ENCODE data around the gene DNAI2. TPM values are rescaled to one million over a fixed set of nuclear protein-coding genes. Genes with fewer than 3 reads are reported as not detected.

DNAI2 gene
- total RNA-seq, 1 donor from 2014 or later = not detected

DNA sequence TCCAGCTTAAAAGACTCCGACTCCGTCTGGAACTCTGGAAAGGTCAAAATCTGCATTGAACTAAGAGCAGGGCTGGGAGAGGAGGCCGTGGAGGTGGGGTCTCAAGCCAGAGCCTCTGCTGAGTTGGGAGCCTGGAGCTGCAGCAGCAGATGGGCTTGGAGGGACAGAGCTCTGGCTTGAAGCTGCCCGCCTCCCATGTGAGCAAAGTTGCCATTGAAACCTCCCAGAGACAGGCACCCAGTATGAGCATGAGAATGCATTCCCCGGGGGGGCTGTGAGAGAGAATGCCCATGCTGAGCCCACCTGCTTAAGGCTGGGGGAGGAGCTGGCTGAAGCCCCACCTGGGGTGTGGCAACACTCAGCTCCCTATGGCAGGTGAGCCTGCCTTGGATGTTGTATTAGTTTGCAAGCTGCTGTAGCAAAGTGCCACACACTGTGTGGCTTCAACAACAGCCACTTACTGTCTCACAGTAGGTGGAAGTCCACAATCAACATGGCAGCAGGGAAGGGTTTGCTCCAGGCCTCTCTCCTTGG lies 61.6 kb downstream of the DNAI2 start:
- peaks cover 8% of the 10 kb centered on the region for H3K27me3 ChIP-seq

DNA sequence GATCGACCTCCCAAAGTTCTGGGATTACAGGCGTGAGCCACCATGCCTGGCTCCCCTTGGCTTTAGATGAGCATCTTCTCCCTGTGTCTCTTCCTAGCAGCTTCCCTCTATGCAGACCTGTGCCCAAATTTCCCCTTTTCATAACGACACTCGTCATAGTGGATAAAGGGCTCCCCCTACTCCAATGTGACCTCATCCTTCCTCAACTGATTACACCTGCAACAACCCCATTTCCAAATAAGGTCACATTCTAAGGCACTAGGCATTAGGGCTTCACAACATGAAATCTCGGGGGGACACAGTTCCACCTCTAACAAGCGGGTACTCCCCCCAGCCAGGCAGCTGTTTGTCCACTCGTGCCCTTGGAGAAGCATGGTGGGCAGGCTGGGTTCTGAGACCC lies 62.3 kb downstream of the DNAI2 start:
- ATAC-seq = no peak
- Histone ChIP-seq H3K27me3 (peaks cover 8% of the 10 kb centered on the region), H3K36me3 (no peaks in the 10 kb centered on the region), H3K4me1 (no peaks in the 10 kb centered on the region), H3K9me3 (no peaks in the 10 kb centered on the region), H3K4me3 (no peak overlapping the region), H3K27ac (no peak overlapping the region)
- intact Hi-C loops (cut with DNase I) = no loop called here
- TF ChIP-seq, protein P1, sequence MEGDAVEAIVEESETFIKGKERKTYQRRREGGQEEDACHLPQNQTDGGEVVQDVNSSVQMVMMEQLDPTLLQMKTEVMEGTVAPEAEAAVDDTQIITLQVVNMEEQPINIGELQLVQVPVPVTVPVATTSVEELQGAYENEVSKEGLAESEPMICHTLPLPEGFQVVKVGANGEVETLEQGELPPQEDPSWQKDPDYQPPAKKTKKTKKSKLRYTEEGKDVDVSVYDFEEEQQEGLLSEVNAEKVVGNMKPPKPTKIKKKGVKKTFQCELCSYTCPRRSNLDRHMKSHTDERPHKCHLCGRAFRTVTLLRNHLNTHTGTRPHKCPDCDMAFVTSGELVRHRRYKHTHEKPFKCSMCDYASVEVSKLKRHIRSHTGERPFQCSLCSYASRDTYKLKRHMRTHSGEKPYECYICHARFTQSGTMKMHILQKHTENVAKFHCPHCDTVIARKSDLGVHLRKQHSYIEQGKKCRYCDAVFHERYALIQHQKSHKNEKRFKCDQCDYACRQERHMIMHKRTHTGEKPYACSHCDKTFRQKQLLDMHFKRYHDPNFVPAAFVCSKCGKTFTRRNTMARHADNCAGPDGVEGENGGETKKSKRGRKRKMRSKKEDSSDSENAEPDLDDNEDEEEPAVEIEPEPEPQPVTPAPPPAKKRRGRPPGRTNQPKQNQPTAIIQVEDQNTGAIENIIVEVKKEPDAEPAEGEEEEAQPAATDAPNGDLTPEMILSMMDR (IDR thresholded peaks at IDR 0.05) = no peak
- no peak for DNase-seq

More for the DNA sequence above, 61.6 kb downstream of the DNAI2 start:
- Histone ChIP-seq H3K4me3 (no peak overlapping the region), H3K4me1 (no peaks in the 10 kb centered on the region), H3K9me3 (no peaks in the 10 kb centered on the region), H3K27ac (no peak overlapping the region), H3K36me3 (no peaks in the 10 kb centered on the region)
- intact Hi-C loops (cut with DNase I) = no loop called here
- DNase-seq (no peak), ATAC-seq (no peak)
- TF ChIP-seq, protein P1 (IDR thresholded peaks at IDR 0.05) = no peak

DNA sequence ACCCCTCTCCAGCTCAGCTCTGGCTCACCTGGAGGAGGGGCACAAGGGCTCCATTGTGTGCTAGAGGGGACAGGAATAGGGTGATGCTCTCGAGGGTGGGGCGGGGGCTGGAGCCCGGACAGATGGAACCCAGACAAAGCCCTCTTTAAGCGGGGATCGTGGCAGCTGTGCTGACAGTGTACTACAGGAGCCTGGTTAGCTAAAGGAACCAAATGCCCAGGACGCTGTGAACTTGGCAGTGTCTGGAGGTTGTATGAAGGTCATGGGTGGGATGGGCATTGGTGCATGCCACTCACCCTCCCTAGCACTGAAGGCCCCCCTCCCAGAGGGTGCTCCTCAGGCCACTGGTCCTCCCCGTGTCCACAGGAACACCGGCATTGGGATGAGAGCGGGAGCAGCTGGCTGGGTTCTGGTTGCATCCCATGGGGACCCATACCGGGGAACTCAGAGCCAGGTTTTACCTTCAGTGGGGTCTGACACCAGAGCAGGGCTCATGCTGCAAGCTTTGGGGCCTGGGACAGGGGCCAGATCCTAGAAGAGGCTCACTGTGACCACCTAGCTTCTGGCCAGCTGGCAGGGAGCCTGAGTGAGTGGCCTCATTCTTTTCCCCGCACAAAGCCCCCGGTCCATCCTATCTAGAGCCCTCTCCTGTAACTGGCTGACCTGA lies 63.9 kb downstream of the DNAI2 start:
- Histone ChIP-seq H3K4me3 (no peak overlapping the region), H3K9me3 (no peaks in the 10 kb centered on the region), H3K36me3 (no peaks in the 10 kb centered on the region), H3K27ac (no peak overlapping the region), H3K4me1 (no peaks in the 10 kb centered on the region), H3K27me3 (peaks cover 9% of the 10 kb centered on the region)
- DNase-seq (no peak), ATAC-seq (no peak)
- TF ChIP-seq, protein P1 (IDR thresholded peaks at IDR 0.05) = no peak
- intact Hi-C loops (cut with DNase I) = no loop called here

DNA sequence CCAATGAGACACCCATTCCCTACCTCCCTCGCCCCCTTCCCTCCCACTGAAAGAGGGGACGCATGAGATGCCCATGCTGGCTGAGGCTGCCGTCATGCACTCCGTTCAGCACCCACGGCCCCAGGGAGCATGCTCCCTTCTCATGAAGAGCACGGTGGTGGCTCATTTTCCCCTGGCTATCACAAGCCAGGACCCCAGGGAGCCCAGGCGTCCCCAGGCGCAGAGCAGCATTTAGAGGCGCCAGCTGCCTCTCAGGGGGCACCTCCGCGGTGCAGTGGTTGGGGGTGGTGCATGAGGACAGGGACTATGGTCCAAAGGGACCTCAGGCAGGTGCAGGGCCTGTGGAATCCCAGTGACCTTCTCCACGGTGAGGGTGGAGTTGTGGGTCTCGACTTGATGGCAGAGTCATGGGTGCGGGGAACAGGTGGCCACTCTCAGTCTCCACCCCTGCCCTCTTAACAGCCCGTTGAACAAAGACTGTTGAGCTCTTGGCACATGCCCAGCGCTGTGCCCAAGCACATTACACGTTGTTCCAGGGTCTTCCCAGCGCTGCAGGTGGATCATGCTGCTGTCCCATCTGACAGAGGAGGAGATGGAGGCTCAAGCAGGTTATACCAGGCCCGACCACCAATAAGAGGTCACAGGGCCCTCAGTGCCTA lies 65.6 kb downstream of the DNAI2 start:
- Histone ChIP-seq H3K36me3 (no peaks in the 10 kb centered on the region), H3K27me3 (peaks cover 11% of the 10 kb centered on the region), H3K4me1 (no peaks in the 10 kb centered on the region), H3K27ac (no peak overlapping the region), H3K4me3 (no peak overlapping the region), H3K9me3 (no peaks in the 10 kb centered on the region)
- DNase-seq (no peak), ATAC-seq (no peak)
- intact Hi-C loops (cut with DNase I) = no loop called here
- TF ChIP-seq, protein P1 (IDR thresholded peaks at IDR 0.05) = no peak

DNA sequence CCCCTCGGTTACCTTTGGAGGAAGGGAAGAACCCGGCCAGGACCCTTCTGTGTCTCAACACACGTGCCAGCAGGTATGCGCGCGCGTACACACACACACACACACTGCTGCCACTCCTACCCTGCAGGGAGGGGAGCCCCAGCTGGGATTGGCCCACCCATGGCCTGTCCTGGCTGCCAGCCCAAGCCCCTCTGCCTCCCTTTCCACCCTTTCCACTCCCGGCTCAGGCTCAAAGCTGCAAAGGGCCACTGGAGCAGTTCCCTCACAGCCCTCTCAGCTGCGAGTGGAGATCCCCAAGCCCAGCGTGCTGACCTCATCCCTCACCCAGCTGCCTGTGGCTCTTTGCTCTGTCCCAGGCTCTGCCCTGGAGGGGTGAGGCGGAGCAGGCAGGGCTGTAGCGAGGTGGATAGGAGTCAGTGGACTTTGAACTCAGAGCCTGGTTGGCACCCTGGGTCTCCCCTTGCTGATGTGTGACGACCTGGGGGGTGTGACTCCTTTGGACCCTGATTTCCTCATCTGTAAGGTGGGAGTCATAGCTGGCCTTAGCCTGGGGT lies 66.5 kb downstream of the DNAI2 start:
- H3K9me3 ChIP-seq = no peaks in the 10 kb centered on the region
- no peak overlapping the region for H3K4me3 ChIP-seq
- ATAC-seq = no peak
- no peaks in the 10 kb centered on the region for H3K4me1 ChIP-seq
- peaks cover 14% of the 10 kb centered on the region for H3K27me3 ChIP-seq
- DNase-seq = no peak
- H3K36me3 ChIP-seq = no peaks in the 10 kb centered on the region
- TF ChIP-seq, protein P1 (IDR thresholded peaks at IDR 0.05) = no peak
- intact Hi-C loops (cut with DNase I) = no loop called here
- H3K27ac ChIP-seq = no peak overlapping the region
